K562 (cell line): ENCODE measurements around the gene CHCHD5. TPM values are rescaled to one million over a fixed set of nuclear protein-coding genes. Genes with fewer than 3 reads are reported as not detected.

Experiments used
- ATAC-seq: fragments of 200-7000 bp; cut with Tn5 transposase; 3 replicates; pipeline ENCODE4 v1.9.1; 2020; ENCODE audit warnings: moderate library complexity
- BruUV-seq: library from RNA; stranded (reverse); fragments of 400-500 nt; replicated peaks from 2 replicates; lab custom pipeline; 2021; lab: Mats Ljungman, UMichigan
- CTCF ChIA-PET: fragments of 300-600 bp; formaldehyde crosslinking; extraction: SDS; loops from one replicate; lab custom pipeline; 2021; ENCODE audit warnings: low intra/inter-chr PET ratio; lab: Yijun Ruan, JAX
- POLR2A ChIA-PET: fragments of 300-600, 350-650 bp; sonication (Branson Sonifier 250); formaldehyde crosslinking; extraction: SDS; loops from one replicate; lab custom pipeline; 2021; ENCODE audit warnings: antibody characterized with exemption, inconsistent platforms; lab: Yijun Ruan, JAX
- DNase-seq, 4 experiments: peaks; one replicate each; pipeline versions ENCODE4 v3.0.0 to v3.0.0-alpha.2; 2011 to 2018; ENCODE audit warnings: low spot score in 3 of 4, mixed read lengths in 3 of 4; ENCODE audit errors: extremely low read depth in 1 of 4
- FAIRE-seq: peaks from 2 replicates; lab custom pipeline; 2011; peaks lifted over from hg19 to GRCh38; lab: Jason Lieb, UNC
- H2AFZ ChIP-seq: 2 replicates; pipeline ENCODE4 v1.6.0; 2011; ENCODE audit warnings: low read depth, low read length, control low read depth, inconsistent platforms
- H3K27ac ChIP-seq: fragments of 200-600 bp; 3 replicates; pipeline ENCODE4 v1.8.0; 2011; ENCODE audit warnings: low read depth, mild to moderate bottlenecking, control low read depth, inconsistent platforms, low read length, moderate library complexity, mixed read lengths; ENCODE audit errors: extremely low read depth
- H3K27me3 ChIP-seq, 2 experiments: fragments of 300-600 bp in 1 of 2; 2 replicates in 1 of 2; 3 replicates in 1 of 2; pipeline versions ENCODE4 v1.6.0 to v1.8.0; 2011; ENCODE audit warnings: inconsistent platforms in 2 of 2, low read length in 2 of 2, mild to moderate bottlenecking in 1 of 2, mixed read lengths in 1 of 2, moderate library complexity in 1 of 2; ENCODE audit not compliant: control insufficient read depth in 2 of 2, insufficient read depth in 2 of 2
- H3K36me3 ChIP-seq: fragments of 300-600 bp; 3 replicates; pipeline ENCODE4 v1.8.0; 2011; ENCODE audit warnings: mild to moderate bottlenecking, low read length, inconsistent platforms; ENCODE audit not compliant: control insufficient read depth, insufficient read depth
- H3K4me1 ChIP-seq, 2 experiments: fragments of 200-600 bp in 1 of 2; replicated peaks in 1 of 2; 2 replicates in 1 of 2; 3 replicates in 1 of 2; pipeline versions ENCODE4 v1.5.1 to v1.8.0; 2011; ENCODE audit warnings: inconsistent platforms in 2 of 2, low read length in 2 of 2, mild to moderate bottlenecking in 1 of 2, mixed read lengths in 1 of 2, moderate library complexity in 1 of 2; ENCODE audit not compliant: control insufficient read depth in 2 of 2, insufficient read depth in 2 of 2
- H3K4me2 ChIP-seq: 2 replicates; pipeline ENCODE4 v1.6.1; 2011; ENCODE audit warnings: low read length, control low read depth, inconsistent platforms, mixed read lengths; ENCODE audit not compliant: insufficient read depth
- H3K4me3 ChIP-seq: fragments of 200-600 bp; sonication (generic), shearing (Covaris generic); 2 replicates; pipeline ENCODE4 v1.5.1; 2016; ENCODE audit warnings: control low read depth, inconsistent platforms
- H3K79me2 ChIP-seq: fragments of 200-600 bp; 3 replicates; pipeline ENCODE4 v1.8.0; 2011; ENCODE audit warnings: low read length, inconsistent platforms; ENCODE audit not compliant: control insufficient read depth, insufficient read depth
- H3K9ac ChIP-seq, 2 experiments: 2 replicates each; pipeline versions ENCODE4 v1.6.0 to v1.6.1; 2011; ENCODE audit warnings: low read depth in 2 of 2, low read length in 2 of 2, control low read depth in 1 of 2, inconsistent platforms in 1 of 2, mild to moderate bottlenecking in 1 of 2, mixed read lengths in 1 of 2; ENCODE audit not compliant: insufficient read depth in 1 of 2
- H3K9me1 ChIP-seq: one replicate; pipeline ENCODE4 v1.6.0; 2011; ENCODE audit warnings: inconsistent platforms, mild to moderate bottlenecking, low read length, moderate library complexity; ENCODE audit not compliant: control insufficient read depth, insufficient read depth
- H3K9me3 ChIP-seq: replicated peaks from 2 replicates; pipeline ENCODE4 v1.5.1; 2011; ENCODE audit warnings: low read depth, low read length, inconsistent platforms; ENCODE audit not compliant: control insufficient read depth, insufficient read depth
- H4K20me1 ChIP-seq: replicated peaks from 2 replicates; pipeline ENCODE4 v1.6.1; 2011; ENCODE audit warnings: low read length, inconsistent platforms, mixed read lengths; ENCODE audit not compliant: control insufficient read depth, insufficient read depth
- BRF1 ChIP-seq: IDR thresholded peaks from 3 replicates; pipeline ENCODE4 v1.6.1; 2011; ENCODE audit warnings: borderline replicate concordance, mild to moderate bottlenecking; ENCODE audit not compliant: insufficient read length; ENCODE audit errors: extremely low read depth
- CREB3 ChIP-seq: fragments of 450-650 bp; conservative IDR thresholded peaks from 2 replicates; pipeline ENCODE4 v1.6.1; 2016; ENCODE audit warnings: missing genetic modification characterization, low read depth, mild to moderate bottlenecking, missing compliant biosample characterization, moderate library complexity
- DDX20 ChIP-seq: fragments of 450-650 bp; IDR thresholded peaks from 2 replicates; pipeline ENCODE4 v1.6.1; 2016; ENCODE audit warnings: missing genetic modification characterization, low read depth, mild to moderate bottlenecking, missing compliant biosample characterization, moderate library complexity
- ESRRA ChIP-seq: fragments of 450-650 bp; IDR thresholded peaks from 2 replicates; pipeline ENCODE4 v1.6.1; 2014; ENCODE audit warnings: low read depth, mild to moderate bottlenecking, moderate library complexity, borderline replicate concordance
- GTF2A2 ChIP-seq: IDR thresholded peaks from 2 replicates; pipeline ENCODE4 v1.6.1; 2016; ENCODE audit warnings: mild to moderate bottlenecking, missing genetic modification characterization, missing compliant biosample characterization
- NFIC ChIP-seq: fragments of 450-650 bp; IDR thresholded peaks from 2 replicates; pipeline ENCODE4 v1.6.1; 2017; ENCODE audit warnings: mild to moderate bottlenecking, inconsistent platforms
- OTX1 ChIP-seq: fragments of 450-650 bp; formaldehyde crosslinking; IDR thresholded peaks from 2 replicates; pipeline ENCODE4 v1.4.0; 2022; ENCODE audit warnings: mild to moderate bottlenecking
- RUNX1 ChIP-seq: sonication (generic); IDR thresholded peaks from 2 replicates; pipeline ENCODE4 v1.6.1; 2016; ENCODE audit warnings: antibody characterized with exemption, low read depth
- TARDBP ChIP-seq: fragments of 450-650 bp; IDR thresholded peaks from 2 replicates; pipeline ENCODE4 v1.6.1; 2016
- ZNF143 ChIP-seq: sonication (generic); formaldehyde crosslinking; IDR thresholded peaks from 2 replicates; pipeline ENCODE4 v1.9.0; 2022; ENCODE audit warnings: mild to moderate bottlenecking, missing genetic modification reagents
- ZNF707 ChIP-seq: fragments of 250-450 bp; sonication (Bioruptor Pico); conservative IDR thresholded peaks from 2 replicates; pipeline ENCODE4 v1.8.0; 2022; ENCODE audit warnings: inconsistent platforms, mild to moderate bottlenecking, moderate library complexity
- ZNF785 ChIP-seq: fragments of 250-450 bp; sonication (Bioruptor Pico); IDR thresholded peaks from 2 replicates; pipeline ENCODE4 v1.4.0; 2020; ENCODE audit warnings: mild to moderate bottlenecking
- WGBS: fragments of 100-300 bp; shearing (Covaris generic); methylation state at CpG from one replicate; pipeline ENCODE4 v1.1.6; 2016; ENCODE audit warnings: low coverage, mixed read lengths; ENCODE audit not compliant: insufficient coverage; ENCODE audit errors: missing lambda C conversion rate; 5-methylcytosine and 5-hydroxymethylcytosine counted together
- in situ Hi-C: fragments of 300-500 bp; cut with MboI; formaldehyde crosslinking; loops from 4 replicates; pipeline ENCODE4 v1.15.0; 2018; ENCODE audit warnings: inconsistent platforms, mixed read lengths
- intact Hi-C: fragments of 100-400 bp; cut with micrococcal nuclease; formaldehyde crosslinking; loops from 2 replicates; pipeline ENCODE4 v1.14.2; 2022
- polyA plus RNA-seq, 8 experiments: library from polyadenylated mRNA; depleted of rRNA in 4 of 8; stranded (reverse) in 5 of 8; unstranded in 3 of 8; fragments of >200 nt; fragmentation: Nextera tagmentation in 2 of 8; fragmentation: Illumina TruSeq in 1 of 8; extraction: Ambion mirVana in 2 of 8; extraction: Trizol in 1 of 8; gene quantifications; 2 replicates each; pipeline versions ENCODE4 v1.2.1 to v1.2.3, GENCODE V29; 2011 to 2014; ENCODE audit warnings: inconsistent platforms in 1 of 8, missing spikeins in 1 of 8
- total RNA-seq, 7 experiments: library from RNA; depleted of rRNA in 6 of 7; stranded (reverse); fragments of >200 nt in 6 of 7; fragmentation: Illumina TruSeq in 2 of 7; extraction: Trizol in 2 of 7; gene quantifications; 2 replicates each; pipeline versions ENCODE4 v1.2.1 to v1.2.3, GENCODE V29; 2011 to 2021; ENCODE audit warnings: low replicate concordance in 1 of 7
- TF ChIP-seq, protein P1 (sequence below): fragments of 250-450 bp; sonication (Bioruptor Pico); IDR thresholded peaks from 2 replicates; pipeline ENCODE4 v1.5.0; 2021
- TF ChIP-seq, protein P2 (sequence below): IDR thresholded peaks from 2 replicates; pipeline ENCODE4 v1.6.1; 2014; ENCODE audit warnings: antibody characterized with exemption

The CHCHD5 gene
- total and polyA plus RNA-seq, 9 of the 15 experiments (the other 6 are each of a cell fraction or from before 2014, with no cell fraction given), result 7.4 to 79.3 (median 33.4) TPM

DNA sequence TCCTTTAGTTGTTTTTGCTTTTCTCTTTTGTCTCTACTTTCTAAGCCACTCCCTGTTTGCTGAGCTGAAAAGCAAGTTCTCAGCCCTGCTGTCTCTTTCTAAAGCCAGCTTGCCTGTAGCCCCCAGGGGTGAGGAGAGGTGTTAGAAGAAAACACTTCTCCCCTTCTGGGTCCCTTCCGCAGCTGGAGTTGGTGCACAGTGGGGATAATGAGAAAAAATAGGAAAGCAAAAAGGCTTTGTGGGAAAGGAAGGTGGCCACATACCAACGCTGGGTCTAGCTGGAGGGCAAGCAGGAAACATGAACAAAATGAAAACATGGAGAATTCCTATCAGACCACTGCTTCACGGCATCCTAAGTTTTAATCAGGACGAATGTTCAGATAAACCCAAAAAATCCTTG lies 45.9 kb downstream of the CHCHD5 start:
- H3K4me1 ChIP-seq, result peaks cover 15 to 40% of the 10 kb centered on the region in 2 experiments
- BruUV-seq, result no TSS peak
- no peaks in the 10 kb centered on the region for H4K20me1 ChIP-seq
- H3K27ac ChIP-seq, result no peak overlapping the region
- WGBS, result 42% methylated on average over 4 of the region's 4 CpGs
- TF ChIP-seq ZNF143 (CRISPR knock-in tag) (no peak), BRF1 (no peak), ESRRA (no peak), GTF2A2 (tag) (no peak), OTX1 (CRISPR knock-in tag) (no peak), ZNF785 (CRISPR knock-in tag) (no peak), ZNF707 (no peak), RUNX1 (no peak), TARDBP (no peak), NFIC (no peak), DDX20 (no peak), CREB3 (no peak)
- TF ChIP-seq, protein P1, sequence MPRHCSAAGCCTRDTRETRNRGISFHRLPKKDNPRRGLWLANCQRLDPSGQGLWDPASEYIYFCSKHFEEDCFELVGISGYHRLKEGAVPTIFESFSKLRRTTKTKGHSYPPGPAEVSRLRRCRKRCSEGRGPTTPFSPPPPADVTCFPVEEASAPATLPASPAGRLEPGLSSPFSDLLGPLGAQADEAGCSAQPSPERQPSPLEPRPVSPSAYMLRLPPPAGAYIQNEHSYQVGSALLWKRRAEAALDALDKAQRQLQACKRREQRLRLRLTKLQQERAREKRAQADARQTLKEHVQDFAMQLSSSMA (CRISPR knock-in tag), result no peak
- TF ChIP-seq, protein P2, sequence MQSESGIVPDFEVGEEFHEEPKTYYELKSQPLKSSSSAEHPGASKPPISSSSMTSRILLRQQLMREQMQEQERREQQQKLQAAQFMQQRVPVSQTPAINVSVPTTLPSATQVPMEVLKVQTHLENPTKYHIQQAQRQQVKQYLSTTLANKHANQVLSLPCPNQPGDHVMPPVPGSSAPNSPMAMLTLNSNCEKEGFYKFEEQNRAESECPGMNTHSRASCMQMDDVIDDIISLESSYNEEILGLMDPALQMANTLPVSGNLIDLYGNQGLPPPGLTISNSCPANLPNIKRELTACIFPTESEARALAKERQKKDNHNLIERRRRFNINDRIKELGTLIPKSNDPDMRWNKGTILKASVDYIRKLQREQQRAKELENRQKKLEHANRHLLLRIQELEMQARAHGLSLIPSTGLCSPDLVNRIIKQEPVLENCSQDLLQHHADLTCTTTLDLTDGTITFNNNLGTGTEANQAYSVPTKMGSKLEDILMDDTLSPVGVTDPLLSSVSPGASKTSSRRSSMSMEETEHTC, result no peak
- TF ChIP-seq, all 486 proteins: peak for 0
- FAIRE-seq (no peak), ATAC-seq (no peak), DNase-seq (no peak)
- Histone ChIP-seq H3K9me3 (no peaks in the 10 kb centered on the region), H3K4me3 (no peak overlapping the region), H3K36me3 (no peaks in the 10 kb centered on the region), H3K9ac (peak overlapping the region in 1 of 2 experiments; percentile 29; a peak in 1 of 4 replicates), H3K9me1 (no peaks in the 10 kb centered on the region), H3K79me2 (no peaks in the 10 kb centered on the region), H3K27me3 (no peaks in the 10 kb centered on the region), H3K4me2 (no peak overlapping the region), H2AFZ (peak overlapping the region; percentile 48)
- intact Hi-C loops (loop anchor here (2.0 kb wide), 1 partner anchor 37 kb away; no protein-coding TSS in a partner anchor), in situ Hi-C loops (no loop called here)
- POLR2A ChIA-PET, result interaction anchor here (0.7 to 7.5 kb wide), 3 partner anchors 9 to 75 kb away, joined by 3 to 84 read pairs (median 3); partner anchors contain the start of gene SLC20A1
- CTCF ChIA-PET, result no interaction called here
